Fibroblast of pulmonary artery (primary cell): ENCODE measurements around the gene RGS6.

Experiments used
- DNase-seq: peaks from one replicate; pipeline ENCODE4 v3.0.0-alpha.2; 2010; ENCODE audit warnings: low read depth
- H3K4me3 ChIP-seq: replicated peaks from 2 replicates; pipeline ENCODE4 v1.5.1; 2011; ENCODE audit warnings: low read depth, mild to moderate bottlenecking, control low read depth, low read length, moderate library complexity
- TF ChIP-seq, protein P1 (sequence below): IDR thresholded peaks from 2 replicates; pipeline ENCODE4 v1.5.1; 2011; ENCODE audit warnings: mild to moderate bottlenecking, control low read depth, low read length, inconsistent platforms; ENCODE audit errors: missing control alignments

Gene RGS6

DNA sequence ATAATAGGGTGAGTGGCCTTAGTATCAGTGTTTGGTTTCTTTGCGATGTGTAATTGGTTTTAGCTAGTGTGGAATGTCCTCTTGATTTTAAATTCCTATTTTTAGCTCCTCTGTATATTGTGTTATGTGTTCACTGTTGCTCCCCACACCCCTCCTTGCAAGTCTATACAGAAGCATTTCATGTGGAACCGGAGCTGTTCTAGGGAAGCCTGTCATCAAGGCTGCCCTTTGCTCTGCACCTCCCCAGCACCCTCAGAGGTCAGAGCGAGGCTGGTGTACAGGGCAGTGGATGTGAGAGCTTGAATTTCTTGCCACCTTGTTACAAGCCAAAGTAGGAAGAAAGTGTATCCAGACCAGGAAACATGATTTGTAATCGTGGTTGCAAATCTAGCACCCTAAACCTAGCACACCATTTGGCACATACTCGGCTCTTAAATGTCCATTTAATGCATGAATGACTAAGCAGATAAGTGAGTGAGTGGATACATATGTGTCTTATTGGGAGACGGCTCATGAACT is 376.8 kb downstream of the RGS6 start:
- H3K4me3 ChIP-seq = no peak overlapping the region

DNA sequence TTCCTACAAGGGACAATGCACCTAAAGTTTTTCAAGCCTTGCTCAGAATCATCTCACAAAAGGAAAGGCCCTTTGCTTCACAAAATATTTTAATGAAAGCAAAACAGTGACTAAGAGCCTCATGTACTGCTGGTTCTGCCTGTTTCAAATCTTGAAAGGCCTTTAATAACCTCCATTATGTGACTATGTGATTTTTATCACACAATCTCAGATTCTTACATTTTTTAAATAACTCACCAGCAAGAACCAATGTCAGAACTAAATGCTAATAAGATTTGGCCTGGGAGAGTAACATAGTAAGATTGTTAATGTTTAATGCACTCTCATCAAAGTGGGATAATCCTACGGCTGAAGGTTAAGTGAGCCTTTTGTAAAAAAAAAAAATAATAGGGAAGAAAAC is 378.9 kb downstream of the RGS6 start:
- DNase-seq = no peak
- TF ChIP-seq, protein P1, sequence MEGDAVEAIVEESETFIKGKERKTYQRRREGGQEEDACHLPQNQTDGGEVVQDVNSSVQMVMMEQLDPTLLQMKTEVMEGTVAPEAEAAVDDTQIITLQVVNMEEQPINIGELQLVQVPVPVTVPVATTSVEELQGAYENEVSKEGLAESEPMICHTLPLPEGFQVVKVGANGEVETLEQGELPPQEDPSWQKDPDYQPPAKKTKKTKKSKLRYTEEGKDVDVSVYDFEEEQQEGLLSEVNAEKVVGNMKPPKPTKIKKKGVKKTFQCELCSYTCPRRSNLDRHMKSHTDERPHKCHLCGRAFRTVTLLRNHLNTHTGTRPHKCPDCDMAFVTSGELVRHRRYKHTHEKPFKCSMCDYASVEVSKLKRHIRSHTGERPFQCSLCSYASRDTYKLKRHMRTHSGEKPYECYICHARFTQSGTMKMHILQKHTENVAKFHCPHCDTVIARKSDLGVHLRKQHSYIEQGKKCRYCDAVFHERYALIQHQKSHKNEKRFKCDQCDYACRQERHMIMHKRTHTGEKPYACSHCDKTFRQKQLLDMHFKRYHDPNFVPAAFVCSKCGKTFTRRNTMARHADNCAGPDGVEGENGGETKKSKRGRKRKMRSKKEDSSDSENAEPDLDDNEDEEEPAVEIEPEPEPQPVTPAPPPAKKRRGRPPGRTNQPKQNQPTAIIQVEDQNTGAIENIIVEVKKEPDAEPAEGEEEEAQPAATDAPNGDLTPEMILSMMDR = no peak
- no peak overlapping the region for H3K4me3 ChIP-seq

More for the DNA sequence above, 376.8 kb downstream of the RGS6 start:
- DNase-seq = no peak
- TF ChIP-seq, protein P1 = no peak

DNA sequence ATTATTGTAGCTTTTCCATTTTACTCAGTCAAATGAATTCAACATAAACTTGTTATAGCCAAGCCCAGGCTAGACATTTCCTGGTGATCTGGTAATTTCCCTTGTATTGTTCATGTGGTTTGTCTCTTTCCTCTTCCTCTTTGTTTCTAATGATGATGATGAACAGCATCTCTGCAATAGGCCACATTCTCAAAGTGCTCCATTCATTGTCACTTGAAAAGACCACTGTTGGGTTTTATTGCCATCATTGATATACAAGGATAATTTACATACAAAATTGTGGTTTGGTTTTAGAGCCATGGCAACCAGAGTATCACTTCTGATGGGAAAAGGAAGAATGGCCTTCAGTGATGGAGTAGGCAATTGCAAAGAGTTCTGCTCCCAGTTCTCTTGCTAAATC is 379.3 kb downstream of the RGS6 start:
- TF ChIP-seq, protein P1 = no peak
- DNase-seq = no peak
- H3K4me3 ChIP-seq = no peak overlapping the region

DNA sequence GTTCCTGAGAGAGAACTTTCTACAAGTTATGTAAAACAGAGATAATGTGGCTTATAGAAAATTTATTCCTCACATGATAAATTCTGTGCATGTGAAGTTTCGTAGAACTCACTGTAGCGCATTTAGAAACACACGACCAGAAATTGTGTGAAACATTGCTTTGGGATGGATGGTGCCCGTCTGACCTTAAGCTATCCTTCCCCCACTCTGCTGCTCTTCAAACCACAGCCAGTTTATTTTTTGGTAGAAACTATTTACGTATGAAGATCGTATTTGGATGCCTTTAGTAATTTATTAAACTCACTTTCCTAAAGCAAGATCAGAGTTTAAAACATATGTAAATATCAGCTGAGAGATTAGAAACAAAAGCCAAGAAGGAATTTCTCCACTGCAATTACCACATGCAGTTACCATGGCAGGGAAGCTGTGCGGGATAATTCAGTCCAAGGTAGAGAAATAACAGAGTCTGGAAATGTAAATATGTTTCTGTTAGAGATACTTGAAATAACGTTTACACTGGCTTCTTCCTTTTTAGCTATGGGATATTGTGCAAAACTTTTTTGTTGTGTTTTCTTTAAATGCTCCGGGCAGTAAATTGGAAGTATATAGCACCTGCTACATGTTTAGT is 382.7 kb downstream of the RGS6 start:
- H3K4me3 ChIP-seq = no peak overlapping the region
- TF ChIP-seq, protein P1 = no peak
- DNase-seq = no peak

DNA sequence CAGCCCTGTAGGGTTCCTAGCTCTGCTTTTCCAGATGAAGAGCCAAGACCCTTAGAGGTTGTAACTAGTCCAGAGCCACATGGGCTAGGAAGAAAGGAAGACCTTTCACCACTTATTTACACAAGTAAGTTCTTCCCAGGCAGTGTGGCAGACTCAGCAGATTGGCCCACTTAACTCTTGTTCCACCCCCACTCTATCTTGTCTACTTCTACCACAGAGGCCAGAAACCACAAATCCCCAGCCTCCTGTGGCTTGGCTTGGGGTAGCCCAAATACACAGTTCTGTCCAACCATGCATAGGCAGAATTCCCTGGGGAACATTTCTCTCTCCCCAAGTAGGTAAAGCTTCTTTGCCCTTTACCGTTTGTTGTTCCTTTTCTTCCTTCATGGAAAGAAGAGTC is 383.5 kb downstream of the RGS6 start:
- no peak for DNase-seq
- H3K4me3 ChIP-seq = no peak overlapping the region
- TF ChIP-seq, protein P1 = no peak

- TF ChIP-seq, protein P1 = no peak
- DNase-seq = no peak
- H3K4me3 ChIP-seq = no peak overlapping the region
These were observed 386.4 kb downstream of the RGS6 start for GRCh38 chr14:72318648-72319047.

DNA sequence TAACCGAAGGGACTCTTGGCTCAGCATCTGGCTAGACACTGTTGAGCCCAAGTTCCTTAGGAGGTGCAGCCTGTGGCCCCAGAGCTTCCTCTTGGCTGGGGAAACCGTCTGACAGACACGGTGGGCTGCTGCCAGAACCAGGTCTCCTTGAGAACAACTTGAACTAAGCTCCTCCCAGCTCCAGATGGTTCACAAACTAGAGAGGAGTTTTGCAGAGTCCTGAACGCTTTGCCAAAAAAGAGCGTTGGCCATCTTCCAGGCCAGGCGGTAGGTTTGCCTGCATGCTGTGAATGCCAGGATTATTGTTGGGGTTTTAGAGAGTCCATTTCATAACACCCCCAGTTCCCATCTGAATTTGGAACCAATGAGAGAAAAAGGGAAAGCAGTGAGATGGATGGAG is 399.8 kb downstream of the RGS6 start:
- TF ChIP-seq, protein P1 = no peak
- no peak overlapping the region for H3K4me3 ChIP-seq
- no peak for DNase-seq
